Upper lobe of left lung (tissue), 6 donors: ENCODE data around the gene CAPN3. TPM values are rescaled to one million over a fixed set of nuclear protein-coding genes. Genes with fewer than 3 reads are reported as not detected.
A peak's percentile ranks its signal among the peaks of the same experiment; 100 is the strongest.

ENCODE experiments used
- ATAC-seq, 2 donors: fragments of 200-7000 bp; cut with Tn5 transposase; one replicate each; pipeline ENCODE4 v1.9.1; 2022; ENCODE audit warnings: mild to moderate bottlenecking in 2 of 2, moderate library complexity in 2 of 2; ENCODE audit not compliant: low FRiP score in 2 of 2
- DNase-seq, 2 donors: peaks; one replicate each; pipeline ENCODE4 v3.0.0-alpha.2; 2019 to 2020
- H3K27ac ChIP-seq, 4 donors: fragments of 200-600 bp; sonication (generic); one replicate each; pipeline ENCODE4 v1.5.1; 2016 to 2019
- H3K27me3 ChIP-seq, 4 donors: fragments of 200-600 bp; sonication (generic); one replicate each; pipeline ENCODE4 v1.5.1; 2017 to 2019
- H3K36me3 ChIP-seq, 4 donors: fragments of 200-600 bp; sonication (generic); one replicate each; pipeline ENCODE4 v1.5.1; 2016 to 2019
- H3K4me1 ChIP-seq, 4 donors: fragments of 200-600 bp; sonication (generic); one replicate each; pipeline ENCODE4 v1.5.1; 2018 to 2019
- H3K4me3 ChIP-seq, 4 donors: fragments of 200-600 bp; sonication (generic); one replicate each; pipeline ENCODE4 v1.5.1; 2017 to 2019; ENCODE audit warnings: mild to moderate bottlenecking in 2 of 4, moderate library complexity in 1 of 4
- H3K9me3 ChIP-seq, 4 donors: fragments of 200-600 bp; sonication (generic); one replicate each; pipeline ENCODE4 v1.5.1; 2018 to 2019
- EP300 ChIP-seq, 4 donors: sonication (generic); formaldehyde crosslinking; IDR thresholded peaks; one replicate each; pipeline ENCODE4 v1.5.1; 2017; ENCODE audit warnings: antibody characterized with exemption in 4 of 4, control low read depth in 2 of 4
- POLR2A ChIP-seq, 4 donors: fragments of 450-650 bp; IDR thresholded peaks; one replicate each; pipeline ENCODE4 v1.5.1; 2016 to 2017; ENCODE audit warnings: antibody characterized with exemption in 4 of 4, mild to moderate bottlenecking in 2 of 4
- POLR2AphosphoS5 ChIP-seq, 2 donors: sonication (generic); formaldehyde crosslinking; IDR thresholded peaks; one replicate each; pipeline ENCODE4 v1.5.1; 2017; ENCODE audit warnings: antibody characterized with exemption in 2 of 2
- WGBS, 2 donors: methylation state at CpG; one replicate each; pipeline ENCODE4 v1.1.5; 2017 to 2018; 5-methylcytosine and 5-hydroxymethylcytosine counted together
- total RNA-seq, 6 donors: library from RNA; depleted of rRNA in 4 of 6; stranded (reverse); fragments of >200 nt in 4 of 6; gene quantifications; one replicate each; pipeline versions ENCODE4 v1.1.0 to v1.2.1, GENCODE V29; 2016 to 2021
- TF ChIP-seq, protein P1 (sequence below), 6 experiments: fragments of 450-650 bp in 4 of 6; fragments of 200-600 bp in 2 of 6; sonication (generic) in 2 of 6; IDR thresholded peaks; one replicate each; pipeline ENCODE4 v1.5.1; 2016 to 2019; ENCODE audit warnings: antibody characterized with exemption in 6 of 6
- donor health status: DM: no; HTN: no; CAD: no; lungs with moderate emphysema.
- donor health status: DM: no; HTN: yes; CAD: no; lungs with severe emphysema.

Gene CAPN3
- total RNA-seq, 6 donors from 2014 or later = 24.0 to 369 (median 54.3) TPM

DNA sequence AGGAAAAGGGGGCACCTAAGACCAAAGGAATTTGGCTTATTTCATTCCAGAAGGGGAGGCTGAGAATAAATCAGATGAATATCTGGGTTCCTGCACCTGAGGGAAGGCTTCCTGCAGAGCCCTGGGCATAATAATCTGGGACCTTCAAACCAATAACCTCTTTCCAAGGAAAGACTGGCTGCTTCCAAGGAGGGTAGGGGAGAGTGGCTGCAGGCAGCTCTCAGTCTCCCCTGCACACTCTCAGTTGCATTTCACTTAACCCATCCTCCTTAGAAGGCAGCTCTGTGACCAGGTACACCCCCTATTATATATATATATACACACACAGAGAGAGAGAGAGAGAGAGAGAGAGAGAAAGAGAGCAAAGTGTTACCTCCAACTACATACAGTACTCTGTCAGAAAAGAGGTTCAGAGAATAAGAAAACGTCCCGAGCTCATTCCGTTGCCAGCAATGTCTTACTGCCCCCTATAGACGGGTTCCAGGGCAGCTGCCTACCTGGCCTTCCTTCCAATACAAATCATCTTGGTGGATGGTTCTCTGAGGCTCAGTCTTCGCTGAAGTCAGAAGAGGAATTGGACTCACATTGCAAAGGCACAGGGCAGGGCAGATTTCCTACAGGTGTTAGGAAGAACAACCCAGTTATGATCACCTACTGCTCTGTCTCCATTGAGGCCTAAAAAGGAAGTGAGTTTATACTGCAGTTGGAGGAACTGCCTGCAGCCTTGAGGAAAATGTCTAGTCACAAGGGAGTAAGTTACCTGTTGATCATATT, 26.1 kb downstream of the CAPN3 start:
- H3K36me3 ChIP-seq = peaks cover 0 to 9% (median 4%) of the 10 kb centered on the region in 4 donors
- no peak for ATAC-seq

DNA sequence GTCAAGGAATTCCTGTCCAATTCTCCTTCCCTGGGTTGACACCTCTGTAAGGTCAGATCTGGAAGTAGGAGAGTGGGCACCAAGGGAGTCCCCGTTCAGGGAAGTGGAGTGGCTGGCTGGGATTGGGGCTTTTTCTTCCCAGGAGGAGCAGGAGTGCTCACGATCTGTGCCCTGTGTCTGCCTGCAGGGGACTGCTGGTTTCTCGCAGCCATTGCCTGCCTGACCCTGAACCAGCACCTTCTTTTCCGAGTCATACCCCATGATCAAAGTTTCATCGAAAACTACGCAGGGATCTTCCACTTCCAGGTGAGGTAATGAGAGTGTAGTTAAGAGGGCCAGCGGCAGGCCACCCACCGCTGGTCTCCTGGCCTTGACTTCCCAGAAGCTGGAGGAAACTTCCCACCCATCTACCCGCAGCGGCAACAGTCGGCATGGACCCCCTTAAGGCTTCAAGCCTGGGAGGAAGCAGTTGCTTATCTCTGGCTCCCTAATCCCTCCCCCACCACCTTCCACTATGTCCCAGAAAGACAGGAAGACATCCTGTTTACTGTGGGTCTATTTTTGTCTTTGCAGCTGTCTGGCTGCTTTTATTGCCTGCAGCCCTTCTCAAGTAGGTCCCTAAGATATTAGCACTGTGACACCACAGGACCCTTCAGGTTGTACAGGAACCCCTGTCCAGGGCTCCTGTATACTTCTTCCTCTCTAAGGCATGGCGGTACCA, 26.8 kb downstream of the CAPN3 start:
- no peaks in the 10 kb centered on the region for H3K27me3 ChIP-seq
- ATAC-seq (no peak), DNase-seq (no peak)
- 65 to 67% methylated on average over 12 of the region's 12 CpGs for WGBS, 2 donors
- no peaks in the 10 kb centered on the region for H3K9me3 ChIP-seq
- no peak overlapping the region for H3K4me3 ChIP-seq
- H3K36me3 ChIP-seq = peaks cover 0 to 9% (median 4%) of the 10 kb centered on the region in 4 donors
- peak overlapping the region; percentile 25 to 57 (median 48) for H3K27ac ChIP-seq
- TF ChIP-seq POLR2A (IDR thresholded peaks at IDR 0.05) = no peak
- TF ChIP-seq POLR2AphosphoS5 (IDR thresholded peaks at IDR 0.05) = peak; percentile 43 to 60
- peak in 1 of 4 donors; percentile 35 for TF ChIP-seq EP300 (IDR thresholded peaks at IDR 0.05)
- peaks cover 15 to 25% (median 17%) of the 10 kb centered on the region in 4 donors for H3K4me1 ChIP-seq

More for the DNA sequence above, 26.1 kb downstream of the CAPN3 start:
- H3K27me3 ChIP-seq = no peaks in the 10 kb centered on the region
- TF ChIP-seq POLR2AphosphoS5 (IDR thresholded peaks at IDR 0.05) (no peak), POLR2A (IDR thresholded peaks at IDR 0.05) (no peak)
- TF ChIP-seq, protein P1, sequence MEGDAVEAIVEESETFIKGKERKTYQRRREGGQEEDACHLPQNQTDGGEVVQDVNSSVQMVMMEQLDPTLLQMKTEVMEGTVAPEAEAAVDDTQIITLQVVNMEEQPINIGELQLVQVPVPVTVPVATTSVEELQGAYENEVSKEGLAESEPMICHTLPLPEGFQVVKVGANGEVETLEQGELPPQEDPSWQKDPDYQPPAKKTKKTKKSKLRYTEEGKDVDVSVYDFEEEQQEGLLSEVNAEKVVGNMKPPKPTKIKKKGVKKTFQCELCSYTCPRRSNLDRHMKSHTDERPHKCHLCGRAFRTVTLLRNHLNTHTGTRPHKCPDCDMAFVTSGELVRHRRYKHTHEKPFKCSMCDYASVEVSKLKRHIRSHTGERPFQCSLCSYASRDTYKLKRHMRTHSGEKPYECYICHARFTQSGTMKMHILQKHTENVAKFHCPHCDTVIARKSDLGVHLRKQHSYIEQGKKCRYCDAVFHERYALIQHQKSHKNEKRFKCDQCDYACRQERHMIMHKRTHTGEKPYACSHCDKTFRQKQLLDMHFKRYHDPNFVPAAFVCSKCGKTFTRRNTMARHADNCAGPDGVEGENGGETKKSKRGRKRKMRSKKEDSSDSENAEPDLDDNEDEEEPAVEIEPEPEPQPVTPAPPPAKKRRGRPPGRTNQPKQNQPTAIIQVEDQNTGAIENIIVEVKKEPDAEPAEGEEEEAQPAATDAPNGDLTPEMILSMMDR (IDR thresholded peaks at IDR 0.05) = peak in 4 of 6 experiments; percentile 14 to 32 (median 26)
- H3K4me1 ChIP-seq = peaks cover 15 to 25% (median 17%) of the 10 kb centered on the region in 4 donors
- H3K27ac ChIP-seq = peak overlapping the region; percentile 25 to 57 (median 48)
- 48 to 57% methylated on average over 5 of the region's 5 CpGs for WGBS, 2 donors
- H3K4me3 ChIP-seq = no peak overlapping the region
- DNase-seq = no peak
- H3K9me3 ChIP-seq = no peaks in the 10 kb centered on the region

DNA sequence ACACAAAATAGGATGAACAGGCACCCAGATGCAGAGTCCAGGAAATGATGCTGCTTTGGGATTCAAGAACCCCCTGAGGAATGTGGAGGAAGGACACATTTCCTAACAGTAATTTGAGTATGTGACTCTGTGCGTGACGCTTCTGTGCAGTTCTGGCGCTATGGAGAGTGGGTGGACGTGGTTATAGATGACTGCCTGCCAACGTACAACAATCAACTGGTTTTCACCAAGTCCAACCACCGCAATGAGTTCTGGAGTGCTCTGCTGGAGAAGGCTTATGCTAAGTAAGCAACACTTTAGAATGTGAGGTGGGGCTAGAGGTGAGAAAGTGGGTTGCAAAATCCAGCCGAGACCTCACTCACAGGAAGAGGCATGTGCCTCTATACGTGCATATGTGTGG, 28.3 kb downstream of the CAPN3 start:
- 44 to 54% methylated on average over 8 of the region's 8 CpGs for WGBS, 2 donors
- TF ChIP-seq, protein P1 (IDR thresholded peaks at IDR 0.05) = no peak
- no peak for TF ChIP-seq POLR2AphosphoS5 (IDR thresholded peaks at IDR 0.05)
- TF ChIP-seq EP300 (IDR thresholded peaks at IDR 0.05) = no peak
- TF ChIP-seq POLR2A (IDR thresholded peaks at IDR 0.05) = no peak
- Histone ChIP-seq H3K27me3 (no peaks in the 10 kb centered on the region), H3K4me1 (peaks cover 15 to 25% (median 17%) of the 10 kb centered on the region in 4 donors), H3K4me3 (no peak overlapping the region), H3K9me3 (no peaks in the 10 kb centered on the region), H3K36me3 (peaks cover 0 to 9% (median 4%) of the 10 kb centered on the region in 4 donors), H3K27ac (peak overlapping the region in 1 of 4 donors; percentile 51)
- ATAC-seq (peak in 1 of 2 donors; percentile 70), DNase-seq (peak in 1 of 2 donors; percentile 54)

DNA sequence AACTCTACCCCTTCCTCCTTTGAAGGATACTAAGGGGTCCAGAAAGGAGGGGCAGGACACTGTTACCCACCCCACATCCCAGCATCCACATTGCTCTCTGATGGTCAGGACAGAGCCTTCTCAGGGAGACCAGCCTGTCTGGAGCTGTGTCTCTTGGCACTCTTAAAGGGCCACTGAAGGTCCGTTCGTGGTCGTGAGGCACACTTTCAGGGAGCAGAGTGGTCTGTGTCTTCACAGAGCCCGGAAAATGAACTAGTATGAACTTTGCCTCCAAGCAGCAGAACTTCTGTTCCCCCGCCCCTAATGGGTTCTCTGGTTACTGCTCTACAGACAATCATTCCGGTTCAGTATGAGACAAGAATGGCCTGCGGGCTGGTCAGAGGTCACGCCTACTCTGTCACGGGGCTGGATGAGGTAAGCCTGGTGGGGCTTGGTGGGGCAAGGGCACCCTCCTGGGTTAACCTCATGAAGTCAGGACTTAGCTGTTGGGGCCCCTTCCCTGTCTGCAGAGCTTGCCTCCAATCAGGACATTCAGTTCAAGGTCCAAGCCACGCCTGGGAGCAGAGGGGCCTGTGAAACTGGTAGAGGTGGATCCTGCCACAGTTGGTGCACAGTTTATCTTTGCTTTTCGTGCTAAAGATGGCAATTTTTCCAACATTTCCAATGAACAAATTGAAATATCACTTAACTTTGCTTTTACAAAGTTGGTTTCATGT, 33.2 kb downstream of the CAPN3 start:
- Histone ChIP-seq H3K27ac (no peak overlapping the region), H3K4me1 (peaks cover 0 to 10% (median 3%) of the 10 kb centered on the region in 4 donors), H3K27me3 (no peaks in the 10 kb centered on the region), H3K4me3 (no peak overlapping the region), H3K36me3 (peaks cover 0 to 7% (median 0%) of the 10 kb centered on the region in 4 donors), H3K9me3 (no peaks in the 10 kb centered on the region)
- ATAC-seq = no peak
- WGBS, 2 donors = 90 to 95% methylated on average over 7 to 11 of the region's 11 CpGs
- TF ChIP-seq POLR2A (IDR thresholded peaks at IDR 0.05) (no peak), POLR2AphosphoS5 (IDR thresholded peaks at IDR 0.05) (no peak), EP300 (IDR thresholded peaks at IDR 0.05) (no peak)
- TF ChIP-seq, protein P1 (IDR thresholded peaks at IDR 0.05) = no peak
- no peak for DNase-seq
